ENCODE measurements around the gene KRTAP20-1. TPM values are rescaled to one million over a fixed set of nuclear protein-coding genes. Genes with fewer than 3 reads are reported as not detected.

The KRTAP20-1 gene
- total RNA-seq, 1 donor from 2014 or later = not detected

DNA sequence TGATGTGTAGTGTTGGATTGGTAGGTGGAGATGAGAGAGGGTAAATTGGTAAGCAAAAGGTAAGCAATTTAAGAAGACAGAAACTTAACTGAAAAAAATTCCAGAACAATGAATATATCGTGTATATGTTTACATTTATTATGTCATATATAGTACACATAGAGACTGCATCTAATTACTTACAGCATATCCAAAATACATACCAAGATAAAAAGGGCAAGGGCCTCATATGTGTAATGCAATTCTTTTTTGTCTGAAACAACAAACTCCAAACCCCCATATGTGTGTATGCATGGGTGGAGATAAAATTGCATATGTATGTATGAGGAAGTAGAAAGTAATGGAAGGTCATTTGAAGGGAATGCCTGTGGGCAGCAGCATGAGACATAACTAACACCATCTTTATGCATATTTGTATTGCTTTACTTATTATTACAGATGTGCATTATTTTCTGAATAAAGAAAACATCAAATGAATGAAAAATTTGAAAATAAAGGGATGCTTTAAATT, 30.7 kb downstream of the KRTAP20-1 start:
- no peak for DNase-seq (ENCODE audit: low spot score)

DNA sequence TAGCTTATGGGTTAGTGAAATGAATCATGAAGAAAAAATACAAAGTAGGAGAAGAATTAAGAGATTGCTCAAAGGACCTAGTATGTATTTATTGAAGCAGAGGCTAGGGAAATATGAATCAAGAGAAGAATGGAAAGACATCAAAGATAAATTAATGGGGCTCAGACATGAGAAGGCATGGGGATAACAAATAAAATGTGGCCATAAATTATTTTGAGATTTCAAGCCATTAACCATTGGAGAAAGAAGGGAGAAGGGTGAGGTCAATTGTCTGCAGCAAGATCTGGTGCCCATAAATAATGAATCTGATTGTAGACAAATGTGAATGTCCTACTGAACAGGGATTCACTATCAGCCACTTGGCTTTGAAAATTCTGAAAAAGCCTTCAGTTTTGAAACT, 36.7 kb downstream of the KRTAP20-1 start:
- no peak for DNase-seq (ENCODE audit: low spot score)

Other genes with a start within 250 kb of the KRTAP20-1 start
- not detected for gene KRTAP13-2, start 244.2 kb upstream of the KRTAP20-1 start, total RNA-seq
- gene KRTAP13-1, start 220.4 kb upstream of the KRTAP20-1 start, total RNA-seq = not detected
- not detected for gene KRTAP13-3, start 190.5 kb upstream of the KRTAP20-1 start, total RNA-seq
- gene KRTAP13-4, start 186.2 kb upstream of the KRTAP20-1 start, total RNA-seq = not detected
- gene KRTAP15-1, start 176.2 kb upstream of the KRTAP20-1 start, total RNA-seq = not detected
- gene KRTAP19-1, start 136.1 kb upstream of the KRTAP20-1 start, total RNA-seq = not detected
- not detected for gene KRTAP19-2, start 129.0 kb upstream of the KRTAP20-1 start, total RNA-seq
- gene KRTAP19-3, start 124.4 kb upstream of the KRTAP20-1 start, total RNA-seq = not detected
- gene KRTAP19-4, start 119.3 kb upstream of the KRTAP20-1 start, total RNA-seq = not detected
- gene KRTAP19-5, start 114.3 kb upstream of the KRTAP20-1 start, total RNA-seq = not detected
- not detected for gene KRTAP19-6, start 74.6 kb upstream of the KRTAP20-1 start, total RNA-seq
- gene KRTAP19-7, start 55.1 kb upstream of the KRTAP20-1 start, total RNA-seq = not detected
- not detected for gene KRTAP22-2, start 26.0 kb upstream of the KRTAP20-1 start, total RNA-seq
- not detected for gene KRTAP6-3, start 24.0 kb upstream of the KRTAP20-1 start, total RNA-seq
- not detected for gene KRTAP6-2, start 17.5 kb upstream of the KRTAP20-1 start, total RNA-seq
- gene KRTAP22-1, start 15.3 kb upstream of the KRTAP20-1 start, total RNA-seq = not detected
- not detected for gene KRTAP6-1, start 2.5 kb upstream of the KRTAP20-1 start, total RNA-seq
- not detected for gene KRTAP20-4, start 4.2 kb downstream of the KRTAP20-1 start, total RNA-seq
- gene KRTAP20-2, start 18.8 kb downstream of the KRTAP20-1 start, total RNA-seq = not detected
- not detected for gene KRTAP20-3, start 26.4 kb downstream of the KRTAP20-1 start, total RNA-seq
- gene KRTAP21-3, start 102.4 kb downstream of the KRTAP20-1 start, total RNA-seq = not detected
- gene KRTAP21-2, start 130.8 kb downstream of the KRTAP20-1 start, total RNA-seq = not detected
- not detected for gene KRTAP21-1, start 139.0 kb downstream of the KRTAP20-1 start, total RNA-seq
- not detected for gene KRTAP8-1, start 196.8 kb downstream of the KRTAP20-1 start, total RNA-seq
- gene KRTAP7-1, start 213.3 kb downstream of the KRTAP20-1 start, total RNA-seq = not detected

Measured in ureter (tissue), 1 donor.